Endothelial cell of umbilical vein (primary cell): ENCODE data around the gene ITGA2B. TPM values are rescaled to one million over a fixed set of nuclear protein-coding genes. Genes with fewer than 3 reads are reported as not detected.

Experiments
- BruUV-seq: library from RNA; stranded (reverse); fragments of 400-500 nt; replicated peaks from 2 replicates; lab custom pipeline; 2021; lab: Mats Ljungman, UMichigan
- CTCF ChIA-PET: fragments of 300-600, 350-600 bp; sonication (Branson Sonifier 250); formaldehyde crosslinking; loops from one replicate; lab custom pipeline; 2021; ENCODE audit warnings: antibody characterized with exemption, inconsistent platforms; lab: Charles Lee
- POLR2A ChIA-PET: fragments of 300-600, 350-600 bp; sonication (Branson Sonifier 250); formaldehyde crosslinking; loops from one replicate; lab custom pipeline; 2021; ENCODE audit warnings: antibody characterized with exemption, inconsistent platforms; lab: Charles Lee
- DNase-seq: peaks from one replicate; pipeline ENCODE4 v3.0.0-alpha.2; 2011; ENCODE audit warnings: low read depth, low spot score
- FAIRE-seq: peaks from 2 replicates; lab custom pipeline; 2011; peaks lifted over from hg19 to GRCh38; lab: Jason Lieb, UNC
- H2AFZ ChIP-seq: 2 replicates; pipeline ENCODE4 v1.6.0; 2012; ENCODE audit warnings: low read depth, low read length, control low read depth, inconsistent platforms
- H3K27ac ChIP-seq: 2 replicates; pipeline ENCODE4 v1.5.1; 2011; ENCODE audit warnings: low read depth, mild to moderate bottlenecking, control low read depth, low read length, moderate library complexity; ENCODE audit not compliant: insufficient read depth
- H3K27me3 ChIP-seq, 2 experiments: 2 replicates each; pipeline versions ENCODE4 v1.6.0 to v1.6.1; 2011; ENCODE audit warnings: low read length in 2 of 2, mixed read lengths in 1 of 2; ENCODE audit not compliant: control insufficient read depth in 2 of 2, insufficient read depth in 2 of 2
- H3K36me3 ChIP-seq, 2 experiments: 2 replicates in 1 of 2; 3 replicates in 1 of 2; pipeline ENCODE4 v1.5.1; 2011; ENCODE audit warnings: low read length in 2 of 2, mild to moderate bottlenecking in 1 of 2, moderate library complexity in 1 of 2; ENCODE audit not compliant: control insufficient read depth in 2 of 2, insufficient read depth in 2 of 2; ENCODE audit errors: extremely low read depth in 1 of 2
- H3K4me1 ChIP-seq: 3 replicates; pipeline ENCODE4 v1.5.1; 2011; ENCODE audit warnings: mild to moderate bottlenecking, low read length; ENCODE audit not compliant: control insufficient read depth, insufficient read depth; ENCODE audit errors: extremely low read depth
- H3K4me2 ChIP-seq: 2 replicates; pipeline ENCODE4 v1.6.1; 2011; ENCODE audit warnings: low read length, control low read depth, mixed read lengths; ENCODE audit not compliant: insufficient read depth
- H3K4me3 ChIP-seq, 3 experiments: fragments of 200-600 bp in 1 of 3; sonication (generic), shearing (Covaris generic) in 1 of 3; replicated peaks in 1 of 3; 2 replicates each; pipeline ENCODE4 v1.5.1; 2011 to 2016; ENCODE audit warnings: control low read depth in 3 of 3, low read length in 3 of 3, mild to moderate bottlenecking in 2 of 3, inconsistent platforms in 1 of 3, low read depth in 1 of 3, moderate library complexity in 1 of 3; ENCODE audit not compliant: insufficient read depth in 1 of 3
- H3K79me2 ChIP-seq: 2 replicates; pipeline ENCODE4 v1.6.0; 2012; ENCODE audit warnings: low read length, inconsistent platforms; ENCODE audit not compliant: control insufficient read depth, insufficient read depth
- H3K9ac ChIP-seq: replicated peaks from 2 replicates; pipeline ENCODE3; 2011; ENCODE audit warnings: low read length, control low read depth; ENCODE audit not compliant: insufficient read depth; ENCODE audit errors: extremely low read depth
- H3K9me1 ChIP-seq: replicated peaks from 3 replicates; pipeline ENCODE4 v1.6.0; 2011; ENCODE audit warnings: mild to moderate bottlenecking, low read length; ENCODE audit not compliant: control insufficient read depth, insufficient read depth; ENCODE audit errors: extremely low read depth
- H3K9me3 ChIP-seq: replicated peaks from 2 replicates; pipeline ENCODE4 v1.5.1; 2012; ENCODE audit warnings: low read length, inconsistent platforms; ENCODE audit not compliant: control insufficient read depth, insufficient read depth
- H4K20me1 ChIP-seq: replicated peaks from 2 replicates; pipeline ENCODE3; 2011; ENCODE audit warnings: mild to moderate bottlenecking, low read length; ENCODE audit not compliant: control insufficient read depth, insufficient read depth; ENCODE audit errors: extremely low read depth
- EZH2 ChIP-seq: IDR thresholded peaks from 2 replicates; pipeline ENCODE4 v1.6.1; 2012; ENCODE audit warnings: borderline replicate concordance, low read depth, mild to moderate bottlenecking, moderate library complexity, low read length, inconsistent platforms; ENCODE audit not compliant: severe bottlenecking
- FOS ChIP-seq: IDR thresholded peaks from 2 replicates; pipeline ENCODE4 v1.6.1; 2011; ENCODE audit warnings: mild to moderate bottlenecking, low read length, moderate library complexity, borderline replicate concordance; ENCODE audit not compliant: insufficient read depth
- MYC ChIP-seq: IDR thresholded peaks from one replicate; pipeline ENCODE4 v1.6.1; 2011; ENCODE audit warnings: mild to moderate bottlenecking, low read depth, low read length
- POLR2A ChIP-seq: IDR thresholded peaks from 2 replicates; pipeline ENCODE4 v1.6.1; 2012; ENCODE audit warnings: low read depth, mild to moderate bottlenecking, control low read depth, low read length
- POLR2AphosphoS5 ChIP-seq: IDR thresholded peaks from 2 replicates; pipeline ENCODE4 v1.6.1; 2012; ENCODE audit warnings: low read depth, mild to moderate bottlenecking, control low read depth, low read length, moderate library complexity; ENCODE audit not compliant: insufficient read depth
- dilution Hi-C: fragments of 300-500 bp; cut with MboI; formaldehyde crosslinking; loops from one replicate; pipeline ENCODE4 v1.15.0; 2019; ENCODE audit warnings: low sequenced_read_pairs; ENCODE audit not compliant: extremely low pct_ligation_motif_present
- intact Hi-C: fragments of 100-400 bp; cut with micrococcal nuclease; formaldehyde crosslinking; loops from one replicate; pipeline ENCODE4 v1.10.0; 2022
- polyA plus RNA-seq, 4 experiments: library from polyadenylated mRNA; depleted of rRNA in 3 of 4; stranded (reverse) in 3 of 4; unstranded in 1 of 4; fragments of >200 nt; gene quantifications; 2 replicates each; pipeline versions ENCODE4 v1.2.1 to v1.2.3, GENCODE V29; 2011 to 2012; ENCODE audit warnings: missing spikeins in 1 of 4
- total RNA-seq: library from RNA; stranded (reverse); gene quantifications from 2 replicates; pipeline ENCODE4 v1.2.3, GENCODE V29; 2021
- TF ChIP-seq, protein P1 (sequence below), 2 donors: IDR thresholded peaks; 1 replicate in 1 of 2; 2 replicates in 1 of 2; pipeline ENCODE4 v1.5.1; 2011; ENCODE audit warnings: low read length in 2 of 2, mild to moderate bottlenecking in 2 of 2, moderate library complexity in 2 of 2, control low read depth in 1 of 2, inconsistent platforms in 1 of 2, low read depth in 1 of 2; ENCODE audit not compliant: insufficient read depth in 1 of 2; ENCODE audit errors: extremely low read depth in 1 of 2
- TF ChIP-seq, protein P2 (sequence below): IDR thresholded peaks from 2 replicates; pipeline ENCODE4 v1.6.1; 2011; ENCODE audit not compliant: insufficient read depth, insufficient read length

ITGA2B gene
- total and polyA plus RNA-seq, 2 donors (not counting 3 experiments of a cell fraction or from before 2014, with no cell fraction given): 0.26 to 0.82 TPM

DNA sequence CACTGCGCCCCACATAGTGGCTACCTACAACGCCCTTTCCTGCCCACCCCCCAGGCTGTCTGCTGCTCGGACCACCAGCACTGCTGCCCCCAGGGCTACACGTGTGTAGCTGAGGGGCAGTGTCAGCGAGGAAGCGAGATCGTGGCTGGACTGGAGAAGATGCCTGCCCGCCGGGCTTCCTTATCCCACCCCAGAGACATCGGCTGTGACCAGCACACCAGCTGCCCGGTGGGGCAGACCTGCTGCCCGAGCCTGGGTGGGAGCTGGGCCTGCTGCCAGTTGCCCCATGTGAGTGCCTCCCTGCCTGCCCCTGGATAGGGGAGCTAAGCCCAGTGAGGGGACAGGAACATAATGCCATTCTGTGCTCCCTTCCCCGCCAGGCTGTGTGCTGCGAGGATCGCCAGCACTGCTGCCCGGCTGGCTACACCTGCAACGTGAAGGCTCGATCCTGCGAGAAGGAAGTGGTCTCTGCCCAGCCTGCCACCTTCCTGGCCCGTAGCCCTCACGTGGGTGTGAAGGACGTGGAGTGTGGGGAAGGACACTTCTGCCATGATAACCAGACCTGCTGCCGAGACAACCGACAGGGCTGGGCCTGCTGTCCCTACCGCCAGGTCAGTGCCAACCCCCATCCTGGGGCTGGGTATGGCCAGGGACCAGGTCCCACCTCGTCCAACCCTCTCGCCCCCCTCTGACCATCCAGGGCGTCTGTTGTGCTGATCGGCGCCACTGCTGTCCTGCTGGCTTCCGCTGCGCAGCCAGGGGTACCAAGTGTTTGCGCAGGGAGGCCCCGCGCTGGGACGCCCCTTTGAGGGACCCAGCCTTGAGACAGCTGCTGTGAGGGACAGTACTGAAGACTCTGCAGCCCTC lies 37.3 kb downstream of the ITGA2B start:
- CTCF ChIA-PET: interaction anchor here (0.6 to 3.5 kb wide), 6 partner anchors 11 to 203 kb away, joined by 3 to 39 read pairs (median 4); partner anchors contain the start of gene FAM171A2
- intact Hi-C loops: no loop called here

DNA sequence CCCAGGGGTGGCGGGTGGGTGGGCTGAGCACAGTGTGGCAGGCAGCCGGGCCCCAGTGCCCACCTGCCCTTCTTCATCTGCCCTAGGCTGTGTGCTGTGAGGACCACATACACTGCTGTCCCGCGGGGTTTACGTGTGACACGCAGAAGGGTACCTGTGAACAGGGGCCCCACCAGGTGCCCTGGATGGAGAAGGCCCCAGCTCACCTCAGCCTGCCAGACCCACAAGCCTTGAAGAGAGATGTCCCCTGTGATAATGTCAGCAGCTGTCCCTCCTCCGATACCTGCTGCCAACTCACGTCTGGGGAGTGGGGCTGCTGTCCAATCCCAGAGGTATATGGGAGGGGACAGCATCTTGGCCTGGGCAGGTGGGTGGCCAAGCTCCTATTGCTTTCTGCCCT lies 38.0 kb downstream of the ITGA2B start:
- FAIRE-seq (no peak), DNase-seq (no peak)
- no peaks in the 10 kb centered on the region for H3K27me3 ChIP-seq
- H3K9ac ChIP-seq: no peak overlapping the region
- dilution Hi-C loops: no loop called here
- H3K9me1 ChIP-seq: no peaks in the 10 kb centered on the region
- ChIA-PET POLR2A (no interaction called here), CTCF (interaction anchor here (0.6 to 3.5 kb wide), 7 partner anchors 12 to 172 kb away, joined by 3 to 39 read pairs (median 8); partner anchors contain the start of gene FAM171A2)
- TF ChIP-seq MYC (no peak), POLR2A (no peak)
- TF ChIP-seq, protein P1, sequence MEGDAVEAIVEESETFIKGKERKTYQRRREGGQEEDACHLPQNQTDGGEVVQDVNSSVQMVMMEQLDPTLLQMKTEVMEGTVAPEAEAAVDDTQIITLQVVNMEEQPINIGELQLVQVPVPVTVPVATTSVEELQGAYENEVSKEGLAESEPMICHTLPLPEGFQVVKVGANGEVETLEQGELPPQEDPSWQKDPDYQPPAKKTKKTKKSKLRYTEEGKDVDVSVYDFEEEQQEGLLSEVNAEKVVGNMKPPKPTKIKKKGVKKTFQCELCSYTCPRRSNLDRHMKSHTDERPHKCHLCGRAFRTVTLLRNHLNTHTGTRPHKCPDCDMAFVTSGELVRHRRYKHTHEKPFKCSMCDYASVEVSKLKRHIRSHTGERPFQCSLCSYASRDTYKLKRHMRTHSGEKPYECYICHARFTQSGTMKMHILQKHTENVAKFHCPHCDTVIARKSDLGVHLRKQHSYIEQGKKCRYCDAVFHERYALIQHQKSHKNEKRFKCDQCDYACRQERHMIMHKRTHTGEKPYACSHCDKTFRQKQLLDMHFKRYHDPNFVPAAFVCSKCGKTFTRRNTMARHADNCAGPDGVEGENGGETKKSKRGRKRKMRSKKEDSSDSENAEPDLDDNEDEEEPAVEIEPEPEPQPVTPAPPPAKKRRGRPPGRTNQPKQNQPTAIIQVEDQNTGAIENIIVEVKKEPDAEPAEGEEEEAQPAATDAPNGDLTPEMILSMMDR (IDR thresholded peaks at IDR 0.05; ENCODE audit: extremely low read depth in 1 of 2, insufficient read depth in 1 of 2, low read depth in 1 of 2, low read length in 2 of 2): no peak
- H3K4me3 ChIP-seq: no peak overlapping the region
- no peaks in the 10 kb centered on the region for H4K20me1 ChIP-seq
- H2AFZ ChIP-seq: no peak overlapping the region
- H3K79me2 ChIP-seq: no peaks in the 10 kb centered on the region
- H3K4me2 ChIP-seq: no peak overlapping the region
- no peak overlapping the region for H3K27ac ChIP-seq
- no peaks in the 10 kb centered on the region for H3K9me3 ChIP-seq
- peaks cover 6 to 41% of the 10 kb centered on the region in 2 experiments for H3K36me3 ChIP-seq
- no TSS peak for BruUV-seq
- intact Hi-C loops: no loop called here
- H3K4me1 ChIP-seq: no peaks in the 10 kb centered on the region

More for the DNA sequence above, 37.3 kb downstream of the ITGA2B start:
- Histone ChIP-seq H3K79me2 (no peaks in the 10 kb centered on the region), H3K9me1 (no peaks in the 10 kb centered on the region), H4K20me1 (no peaks in the 10 kb centered on the region), H3K27me3 (no peaks in the 10 kb centered on the region), H3K36me3 (peaks cover 6 to 41% of the 10 kb centered on the region in 2 experiments), H3K9ac (no peak overlapping the region), H3K4me3 (no peak overlapping the region), H3K27ac (no peak overlapping the region), H3K4me1 (no peaks in the 10 kb centered on the region), H2AFZ (no peak overlapping the region), H3K4me2 (no peak overlapping the region), H3K9me3 (no peaks in the 10 kb centered on the region)
- FAIRE-seq: no peak
- POLR2A ChIA-PET: no interaction called here
- dilution Hi-C loops: no loop called here
- BruUV-seq: TSS peak; percentile 55
- TF ChIP-seq, protein P2, sequence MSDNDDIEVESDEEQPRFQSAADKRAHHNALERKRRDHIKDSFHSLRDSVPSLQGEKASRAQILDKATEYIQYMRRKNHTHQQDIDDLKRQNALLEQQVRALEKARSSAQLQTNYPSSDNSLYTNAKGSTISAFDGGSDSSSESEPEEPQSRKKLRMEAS: no peak
- no peak for TF ChIP-seq FOS
- no peak for TF ChIP-seq MYC
- no peak for TF ChIP-seq POLR2AphosphoS5
- no peak for TF ChIP-seq EZH2
- no peak for DNase-seq
